HUDEP-2 (cell line): ENCODE data around the gene ARHGAP5.
"Not testable (repeated sequence)": the region's sequence is repeated elsewhere in the genome, so short reads cannot be mapped to it uniquely, and the experiment has no call there.

ENCODE experiments used
- DNase-seq, 76 experiments: peaks; one replicate each; lab custom pipeline; 2025; ENCODE audit not compliant: unreplicated experiment in 76 of 76; lab: John Stamatoyannopoulos, UW

Gene ARHGAP5

DNA sequence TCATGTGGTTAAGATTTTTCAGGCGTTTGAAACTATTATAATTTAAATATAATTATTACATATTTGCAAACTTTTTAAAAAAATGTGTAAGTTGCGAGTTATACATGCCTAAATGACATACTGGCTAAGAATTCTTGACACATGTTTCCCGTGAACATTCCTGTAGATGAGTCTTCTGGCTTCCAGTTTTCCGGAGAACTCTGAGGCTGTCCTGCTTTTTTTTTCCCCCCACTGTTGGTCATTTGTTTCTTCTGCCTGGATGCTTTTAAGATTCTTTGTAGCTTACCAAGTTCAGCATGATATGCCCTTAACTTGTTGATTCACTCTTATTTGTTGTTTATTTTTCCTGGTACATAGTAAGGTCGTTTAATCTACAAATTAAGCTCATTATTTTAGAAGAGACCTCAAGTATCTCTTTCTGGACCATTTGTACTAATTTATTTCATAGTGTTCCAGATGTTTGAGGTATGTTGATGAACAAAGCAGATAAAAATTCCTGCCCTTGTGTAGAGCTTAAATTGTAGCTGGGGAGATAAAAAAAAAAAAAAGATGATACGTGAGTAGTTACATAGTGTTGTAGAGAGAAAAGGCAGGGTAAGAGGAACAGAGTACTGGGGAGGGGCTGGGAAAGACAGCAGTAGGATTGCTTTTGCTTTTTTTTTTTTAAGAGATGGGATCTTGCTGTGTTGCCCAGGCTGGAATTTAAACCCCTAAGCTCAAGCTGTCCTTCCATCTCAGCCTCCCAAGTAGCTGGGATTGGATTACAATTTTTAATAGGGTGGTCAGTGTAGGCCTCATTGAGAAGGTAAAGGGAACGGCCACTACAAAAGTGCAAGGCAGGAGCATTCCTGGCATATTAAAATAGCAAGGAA is 32.8 kb downstream of the ARHGAP5 start:
- no peak for DNase-seq

DNA sequence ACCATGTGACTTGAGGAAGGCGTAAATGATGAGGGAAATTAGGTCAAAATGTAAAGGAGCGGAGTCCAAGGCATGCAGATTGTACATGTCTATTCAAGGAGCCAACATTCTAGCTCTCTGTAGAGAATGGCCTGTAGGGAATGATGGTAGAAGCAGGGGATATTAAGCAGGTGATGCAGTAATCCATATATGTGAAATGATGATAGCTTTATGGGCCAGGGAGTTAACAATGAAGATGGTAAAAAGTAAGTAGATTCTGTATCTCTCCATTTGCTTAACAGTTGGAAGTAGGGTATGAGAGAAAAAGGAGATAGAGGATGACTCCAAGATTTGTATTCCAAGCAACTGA is 33.4 kb downstream of the ARHGAP5 start:
- no peak for DNase-seq

DNA sequence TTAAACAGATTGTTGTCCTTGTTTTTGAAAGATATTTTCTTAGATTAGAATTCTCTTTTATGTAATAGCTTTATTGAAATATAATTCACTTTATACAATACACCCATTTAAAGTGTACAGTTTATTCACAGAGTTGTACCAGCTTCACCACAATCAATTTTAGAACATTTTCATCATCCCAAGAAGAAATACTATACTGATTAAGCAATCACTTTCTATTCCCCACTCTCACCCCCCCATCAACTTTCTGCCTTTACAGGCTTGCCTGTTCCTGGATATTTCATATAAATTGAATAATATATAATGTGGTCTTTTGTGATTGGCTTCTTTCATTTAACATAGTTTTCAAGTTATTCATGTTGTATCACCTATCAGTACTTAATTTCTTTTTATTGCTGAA is 44.4 kb downstream of the ARHGAP5 start:
- no peak for DNase-seq

DNA sequence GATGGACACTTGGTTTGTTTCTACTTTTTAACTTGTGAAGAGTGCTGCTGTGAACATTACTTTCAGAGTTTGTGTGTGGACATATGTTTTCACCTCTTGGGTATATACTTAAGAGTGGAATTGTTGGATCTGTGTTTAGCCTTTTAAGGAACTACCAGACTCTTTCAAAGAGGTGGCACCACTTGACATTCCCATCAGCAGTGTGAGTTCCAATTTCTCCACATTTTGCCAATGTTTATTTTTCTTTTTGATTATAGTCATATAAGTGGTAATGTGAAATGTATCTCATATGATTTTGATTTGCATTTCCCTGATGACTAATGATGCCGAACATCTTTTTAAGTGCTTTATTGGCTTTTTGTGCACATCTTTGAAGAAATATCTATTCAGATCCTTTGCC is 44.8 kb downstream of the ARHGAP5 start:
- DNase-seq = no peak

DNA sequence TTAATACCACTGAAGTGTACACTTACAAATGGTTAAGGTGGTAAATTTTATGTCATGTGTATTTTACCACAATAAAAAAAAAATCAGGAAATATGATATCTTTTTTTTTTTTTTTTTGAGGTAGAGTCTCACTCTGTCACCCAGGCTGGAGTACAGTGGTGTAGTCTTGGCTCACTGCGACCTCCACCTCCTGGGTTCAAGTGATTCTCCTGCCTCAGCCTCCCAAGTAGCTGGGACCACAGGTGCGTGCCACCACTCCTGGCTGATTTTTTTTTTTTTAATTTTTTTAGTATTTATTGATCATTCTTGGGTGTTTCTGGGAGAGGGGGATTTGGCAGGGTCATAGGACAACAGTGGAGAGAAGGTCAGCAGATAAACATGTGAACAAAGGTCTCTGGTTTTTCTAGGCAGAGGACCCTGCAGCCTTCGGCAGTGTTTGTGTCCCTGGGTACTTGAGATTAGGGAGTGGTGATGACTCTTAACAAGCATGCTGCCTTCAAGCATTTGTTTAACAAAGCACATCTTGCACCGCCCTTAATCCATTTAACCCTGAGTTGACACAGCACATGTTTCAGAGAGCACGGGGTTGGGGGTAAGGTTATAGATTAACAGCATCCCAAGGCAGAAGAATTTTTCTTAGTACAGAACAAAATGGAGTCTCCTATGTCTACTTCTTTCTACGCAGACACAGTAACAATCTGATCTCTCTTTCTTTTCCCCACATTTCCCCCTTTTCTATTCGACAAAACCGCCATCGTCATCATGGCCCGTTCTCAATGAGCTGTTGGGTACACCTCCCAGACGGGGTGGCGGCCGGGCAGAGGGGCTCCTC is 50.0 kb downstream of the ARHGAP5 start:
- DNase-seq = not testable (repeated sequence)

DNA sequence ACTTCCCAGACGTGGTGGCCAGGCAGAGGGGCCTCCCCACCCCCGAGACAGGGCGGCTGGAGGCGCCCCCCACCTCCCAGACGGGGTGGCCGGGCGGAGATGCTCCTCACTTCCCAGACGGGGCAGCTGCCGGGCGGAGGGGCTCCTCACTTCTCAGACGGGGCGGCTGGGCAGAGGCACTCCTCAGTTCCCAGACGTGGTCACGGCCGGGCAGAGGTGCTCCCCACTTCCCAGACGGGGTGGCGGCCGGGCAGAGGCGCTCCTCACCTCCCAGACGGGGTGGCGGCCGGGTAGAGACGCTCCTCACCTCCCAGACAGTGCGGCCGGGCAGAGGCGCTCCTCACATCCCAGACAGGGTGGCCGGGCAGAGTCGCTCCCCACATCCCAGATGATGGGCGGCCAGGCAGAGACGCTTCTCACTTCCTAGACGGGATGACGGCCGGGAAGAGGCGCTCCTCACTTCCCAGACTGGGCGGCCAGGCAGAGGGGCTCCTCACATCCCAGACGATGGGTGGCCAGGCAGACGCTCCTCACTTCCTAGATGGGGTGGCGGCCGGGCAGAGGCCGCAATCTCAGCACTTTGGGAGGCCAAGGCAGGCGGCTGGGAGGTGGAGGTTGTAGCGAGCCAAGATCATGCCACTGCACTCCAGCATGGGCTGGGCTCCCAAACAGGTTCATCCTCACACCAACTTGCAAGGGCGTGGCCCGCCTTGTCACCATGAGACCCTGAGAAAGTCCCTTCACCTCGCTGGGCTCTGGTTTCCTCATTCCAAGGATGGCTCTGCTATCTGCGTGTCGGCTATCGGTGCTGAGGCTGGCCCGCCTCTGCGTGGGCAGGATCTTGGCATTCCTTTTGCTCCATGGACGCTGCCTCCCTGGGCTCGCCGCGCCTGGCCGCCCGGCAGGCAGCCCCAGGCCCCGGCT is 50.9 kb downstream of the ARHGAP5 start:
- not testable (repeated sequence) for DNase-seq

DNA sequence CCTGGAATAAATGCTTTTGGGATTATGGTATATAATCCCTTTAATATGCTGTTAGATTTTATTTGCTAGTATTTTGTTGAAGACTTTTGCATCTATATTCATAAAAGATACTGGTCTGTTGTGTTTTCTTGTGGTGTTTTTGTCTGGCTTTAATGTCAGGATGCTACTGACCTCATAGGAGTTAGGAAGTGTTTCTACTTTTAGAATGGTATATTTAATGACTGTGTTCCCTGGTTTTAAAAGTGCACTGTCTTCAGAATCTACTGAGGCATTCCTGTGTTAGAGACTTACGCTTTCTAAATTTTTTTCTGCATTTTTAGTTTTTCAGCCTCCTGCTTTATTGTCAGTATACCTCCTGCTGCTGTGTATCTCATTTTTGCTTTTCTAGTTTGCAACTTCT is 51.6 kb downstream of the ARHGAP5 start:
- no peak for DNase-seq

DNA sequence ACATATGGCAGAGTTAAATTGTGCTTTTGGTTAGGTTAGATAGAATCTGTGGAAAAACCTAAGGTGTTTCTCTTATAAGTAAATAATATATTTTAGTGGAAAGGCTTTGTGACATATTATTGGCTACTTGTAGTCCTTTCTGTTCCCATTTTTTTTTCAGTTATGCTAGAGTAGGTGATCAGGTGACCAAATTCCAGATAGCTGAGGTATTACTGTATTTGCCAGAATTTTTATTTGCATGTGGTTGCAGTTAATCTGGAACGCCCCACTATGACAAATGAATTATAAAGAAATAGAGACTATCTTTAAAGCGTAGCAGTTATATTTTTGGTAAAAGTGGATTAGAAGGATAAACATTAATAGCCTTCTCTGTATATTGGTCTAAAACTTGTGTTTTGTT is 52.0 kb downstream of the ARHGAP5 start:
- DNase-seq = no peak

DNA sequence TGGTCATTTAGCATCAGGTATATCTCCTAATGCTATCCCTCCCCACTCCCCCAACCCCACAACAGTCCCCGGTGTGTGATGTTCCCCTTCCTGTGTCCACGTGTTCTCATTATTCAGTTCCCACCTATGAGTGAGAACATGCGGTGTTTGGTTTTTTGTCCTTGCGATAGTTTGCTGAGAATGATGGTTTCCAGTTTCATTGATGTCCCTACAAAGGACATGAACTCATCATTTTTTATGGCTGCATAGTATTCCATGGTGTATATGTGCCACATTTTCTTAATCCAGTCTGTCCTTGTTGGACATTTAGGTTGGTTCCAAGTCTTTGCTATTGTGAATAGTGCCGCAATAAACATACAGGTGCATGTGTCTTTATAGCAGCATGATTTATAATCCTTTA is 54.6 kb downstream of the ARHGAP5 start:
- DNase-seq = not testable (repeated sequence)

DNA sequence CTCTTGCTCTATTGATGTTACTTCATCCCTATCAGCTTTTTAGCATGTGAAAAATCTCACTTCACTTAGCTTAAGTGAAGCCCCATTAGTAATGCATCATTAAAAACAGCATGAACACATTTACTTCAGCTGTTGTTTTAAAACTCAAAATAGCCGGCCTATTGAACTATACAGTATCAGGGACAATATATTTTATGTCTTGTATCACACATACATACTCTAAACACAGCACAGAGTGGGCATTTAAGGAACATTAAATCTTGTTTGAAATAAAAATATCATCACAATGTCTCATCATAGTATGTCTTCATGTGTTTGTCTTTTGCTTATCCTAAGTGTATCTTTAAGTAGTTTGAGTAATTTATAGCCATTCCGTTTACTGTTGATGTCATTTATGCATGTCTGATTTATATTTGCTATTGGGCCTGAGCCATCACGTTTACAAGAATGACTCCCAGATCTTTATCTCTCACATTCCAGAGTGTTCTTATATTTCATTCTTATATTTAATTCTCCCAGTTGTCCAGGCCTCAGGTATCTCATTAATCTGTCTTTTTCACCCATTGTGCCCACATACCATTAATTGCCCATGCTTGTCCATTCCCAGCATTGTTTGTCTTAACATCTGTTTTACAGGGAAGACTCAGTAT is 57.5 kb downstream of the ARHGAP5 start:
- DNase-seq = no peak

DNA sequence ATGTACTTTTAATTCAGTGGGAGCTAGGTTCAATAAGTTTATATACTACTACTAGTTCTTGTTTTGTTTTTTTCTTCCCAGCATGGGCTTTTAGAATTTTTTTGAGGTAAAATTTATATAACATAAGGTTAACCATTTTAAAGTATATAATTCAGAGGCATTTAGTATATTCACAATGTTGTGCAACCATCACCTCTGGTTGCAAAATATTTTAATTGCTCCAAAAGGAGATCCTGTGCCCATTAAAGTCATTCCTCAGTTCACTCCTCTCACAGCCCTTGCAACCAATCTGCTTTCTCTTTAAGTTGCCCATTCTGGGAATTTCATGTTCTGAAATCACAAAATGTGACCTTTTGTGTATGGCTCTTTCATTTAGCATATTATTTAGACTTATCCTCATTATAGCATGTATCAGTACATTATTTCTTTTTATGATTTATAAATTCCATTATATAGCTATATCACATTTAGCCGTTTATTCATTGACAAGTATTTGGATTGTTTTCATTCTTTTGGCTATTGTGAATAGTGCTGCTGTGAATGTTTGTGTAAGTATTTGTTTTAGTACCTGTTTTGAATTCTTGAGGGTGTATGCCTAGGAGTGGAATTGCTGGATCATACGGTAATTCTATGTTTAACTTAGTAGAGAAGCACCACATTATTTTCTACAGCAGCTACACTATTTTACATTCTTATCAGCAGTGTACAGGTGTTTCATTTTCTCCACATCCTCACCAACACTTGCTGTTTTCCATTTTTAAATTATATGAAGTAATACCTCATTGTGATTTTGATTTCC is 59.1 kb downstream of the ARHGAP5 start:
- DNase-seq = no peak

DNA sequence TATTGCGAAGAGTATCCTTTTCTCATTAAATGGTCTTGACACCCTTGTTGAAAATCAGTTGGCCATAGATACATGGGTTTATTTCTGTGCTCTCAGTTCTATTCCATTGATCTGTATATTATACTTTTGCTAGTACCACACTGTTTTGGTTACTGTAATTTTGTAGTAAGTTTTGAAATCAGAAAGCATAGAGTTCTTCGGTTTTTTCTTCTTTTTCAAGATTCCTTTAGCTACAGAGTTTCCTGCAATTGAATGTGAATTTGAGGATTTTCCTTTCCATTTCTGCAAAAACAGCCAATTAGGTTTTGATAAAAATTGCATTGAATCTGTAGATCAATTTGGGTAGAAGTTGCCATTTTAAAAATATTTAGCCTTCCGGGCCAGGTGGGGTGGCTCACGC is 60.2 kb downstream of the ARHGAP5 start:
- DNase-seq = no peak

DNA sequence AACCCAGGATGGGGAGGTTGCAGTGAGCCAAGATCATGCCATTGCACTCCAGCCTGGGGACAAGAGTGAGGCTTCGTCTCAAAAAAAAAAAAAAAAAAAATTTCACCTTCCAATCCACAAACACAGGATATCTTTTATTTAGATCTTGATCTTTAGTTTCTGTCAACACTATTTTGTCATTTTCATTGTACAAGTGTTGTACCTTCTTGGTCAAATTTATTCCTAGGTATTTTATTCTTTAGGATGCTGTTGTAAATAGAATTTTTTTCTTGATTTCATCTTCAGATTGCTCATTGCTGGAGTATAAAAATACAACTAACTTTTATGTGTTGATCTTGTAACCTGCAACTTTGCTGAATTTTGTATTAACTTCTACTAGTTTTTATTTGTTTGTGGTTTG is 60.8 kb downstream of the ARHGAP5 start:
- DNase-seq = no peak

DNA sequence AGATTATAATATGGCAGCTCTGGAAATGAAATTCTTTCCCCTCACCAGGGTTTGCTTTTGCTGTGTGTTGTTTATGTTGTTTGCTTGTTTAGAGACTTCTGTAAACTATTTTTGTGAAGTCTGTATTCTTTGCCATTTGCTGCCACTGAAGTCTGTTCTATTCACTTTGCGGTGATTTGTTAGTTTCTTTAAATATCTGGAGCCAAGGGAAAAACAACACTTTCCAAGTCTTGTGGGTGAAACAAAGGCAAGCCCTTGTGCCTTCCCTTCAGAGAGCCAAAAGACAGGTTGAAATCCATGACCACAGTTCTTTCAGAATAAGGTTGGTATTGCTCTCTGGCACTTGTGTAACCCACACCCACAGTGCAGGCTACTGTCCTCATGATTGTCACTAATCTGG is 65.2 kb downstream of the ARHGAP5 start:
- DNase-seq = no peak

DNA sequence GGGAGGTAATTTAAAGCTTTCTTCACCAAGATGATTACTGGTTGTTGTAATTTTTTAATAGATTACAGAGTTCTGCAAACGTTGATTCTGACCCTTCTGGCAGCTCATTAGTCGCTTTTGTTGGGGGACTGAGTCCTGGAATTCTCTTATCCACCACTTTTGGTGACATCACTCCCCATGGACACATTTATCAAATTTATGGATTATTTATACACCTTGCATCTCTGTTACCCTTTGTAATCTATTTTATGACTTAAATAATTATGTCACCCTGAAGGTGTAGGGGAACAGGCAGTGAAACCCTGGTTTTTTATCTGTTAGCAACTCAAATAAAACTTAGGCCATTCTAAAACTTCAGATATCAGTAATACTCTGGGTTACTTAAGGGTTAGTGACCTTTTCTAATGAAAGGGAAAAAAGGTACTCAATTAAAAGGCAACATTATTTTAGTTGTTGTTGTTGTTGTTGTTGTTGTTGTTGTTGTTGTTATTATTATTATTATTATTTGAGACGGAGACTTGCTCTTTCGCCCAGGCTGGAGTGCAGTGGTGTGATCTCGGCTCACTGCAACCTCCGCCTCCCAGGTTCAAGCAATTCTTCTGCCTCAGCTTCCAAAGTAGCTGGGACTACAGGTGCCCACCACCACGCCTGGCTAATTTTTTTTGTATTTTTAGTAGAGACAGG is 65.8 kb downstream of the ARHGAP5 start:
- no peak for DNase-seq

DNA sequence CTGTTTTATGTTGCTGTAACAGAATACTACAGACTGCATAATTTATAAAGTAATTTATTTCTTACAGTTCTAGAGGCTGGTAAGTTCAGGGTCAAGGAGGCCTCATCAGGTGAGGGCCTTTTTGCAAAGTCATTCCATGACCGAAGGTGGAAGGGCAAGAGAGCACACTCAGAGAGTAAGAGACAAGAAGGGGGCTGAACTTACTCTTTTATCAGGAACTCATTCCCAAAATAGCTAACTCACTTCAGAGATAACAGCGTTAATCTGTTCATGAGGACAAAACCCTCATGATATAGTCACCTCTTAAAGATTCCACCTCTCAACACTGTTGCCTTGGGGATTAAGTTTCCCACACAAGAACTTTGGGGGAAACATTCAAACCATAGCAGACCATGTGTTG is 73.3 kb downstream of the ARHGAP5 start:
- DNase-seq = no peak

DNA sequence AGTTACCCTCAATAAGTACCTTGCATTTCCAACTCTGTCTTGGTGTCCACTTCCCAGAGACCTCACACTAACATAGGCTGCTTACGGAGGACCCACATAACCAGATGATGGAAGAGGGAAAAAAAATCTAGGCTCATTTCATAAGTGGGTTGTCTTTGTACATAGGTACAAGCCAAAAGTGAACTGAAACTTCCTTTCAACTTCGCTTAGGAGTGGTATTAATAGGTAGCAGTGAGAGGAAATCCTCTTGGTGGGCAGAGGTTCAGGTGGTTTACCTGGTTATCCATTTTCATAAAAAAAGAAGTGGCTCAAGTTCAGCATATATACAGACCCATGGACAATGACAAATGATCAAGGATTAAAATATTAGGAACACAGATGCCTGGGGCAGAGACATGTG is 88.9 kb downstream of the ARHGAP5 start:
- DNase-seq = no peak

DNA sequence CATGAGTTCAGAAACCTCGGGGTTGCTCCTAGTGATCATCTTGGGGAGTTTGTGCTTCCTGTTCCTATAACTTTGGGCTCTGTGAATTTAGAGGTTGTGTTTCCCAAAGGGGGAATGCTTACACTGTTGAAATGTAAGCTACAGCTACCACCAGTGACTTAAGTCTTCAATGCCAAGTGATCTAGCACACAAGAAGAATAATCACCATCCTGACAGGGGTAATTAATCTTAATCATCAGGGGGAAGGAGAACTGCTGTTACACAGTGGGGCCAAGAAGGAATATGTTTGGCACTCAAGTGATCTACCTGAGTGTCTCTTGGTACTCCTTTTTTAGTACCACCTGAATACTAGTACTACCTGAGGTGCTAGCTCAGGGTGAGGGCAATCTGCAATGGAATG is 89.8 kb downstream of the ARHGAP5 start:
- no peak for DNase-seq

DNA sequence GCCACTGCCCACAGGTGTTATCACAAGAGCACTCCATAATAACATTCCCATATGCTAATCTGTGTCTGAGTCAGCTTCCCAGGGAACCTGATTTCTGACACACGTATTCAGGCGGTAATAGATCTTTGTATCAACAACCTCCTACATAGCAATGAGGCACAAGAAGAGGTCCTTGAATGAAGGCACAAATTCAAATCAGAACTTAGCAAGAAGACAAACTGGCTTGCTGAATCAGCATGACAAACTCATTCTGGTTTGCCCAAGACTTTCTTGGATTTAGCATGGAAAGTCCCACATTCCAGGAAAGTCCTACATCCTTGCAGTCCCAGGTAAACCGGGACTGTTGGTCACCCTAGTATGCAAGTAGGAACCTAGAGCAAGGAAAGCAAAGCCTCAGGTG is 90.8 kb downstream of the ARHGAP5 start:
- no peak for DNase-seq
